ENCODE data around the gene ANO3.

DNA sequence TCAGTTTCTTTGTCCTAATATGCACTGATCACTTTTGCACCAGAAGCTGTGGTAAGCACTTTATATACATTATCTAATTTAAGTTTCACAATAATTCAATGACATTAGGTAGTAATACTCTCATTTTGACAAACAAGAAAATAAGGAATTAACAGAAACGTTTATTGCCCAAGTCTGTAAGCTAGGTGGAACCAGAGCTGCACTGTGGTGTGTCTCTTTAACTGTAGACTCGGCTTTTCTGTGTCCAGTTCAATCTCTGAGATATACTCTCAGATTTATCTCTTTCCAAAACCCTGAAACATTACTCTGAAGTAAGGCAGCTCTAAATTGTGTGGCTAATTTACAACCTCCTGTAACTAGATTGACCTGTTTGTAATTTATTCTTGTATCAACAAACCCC is 139.1 kb downstream of the ANO3 start:
- TF ChIP-seq, protein P1, sequence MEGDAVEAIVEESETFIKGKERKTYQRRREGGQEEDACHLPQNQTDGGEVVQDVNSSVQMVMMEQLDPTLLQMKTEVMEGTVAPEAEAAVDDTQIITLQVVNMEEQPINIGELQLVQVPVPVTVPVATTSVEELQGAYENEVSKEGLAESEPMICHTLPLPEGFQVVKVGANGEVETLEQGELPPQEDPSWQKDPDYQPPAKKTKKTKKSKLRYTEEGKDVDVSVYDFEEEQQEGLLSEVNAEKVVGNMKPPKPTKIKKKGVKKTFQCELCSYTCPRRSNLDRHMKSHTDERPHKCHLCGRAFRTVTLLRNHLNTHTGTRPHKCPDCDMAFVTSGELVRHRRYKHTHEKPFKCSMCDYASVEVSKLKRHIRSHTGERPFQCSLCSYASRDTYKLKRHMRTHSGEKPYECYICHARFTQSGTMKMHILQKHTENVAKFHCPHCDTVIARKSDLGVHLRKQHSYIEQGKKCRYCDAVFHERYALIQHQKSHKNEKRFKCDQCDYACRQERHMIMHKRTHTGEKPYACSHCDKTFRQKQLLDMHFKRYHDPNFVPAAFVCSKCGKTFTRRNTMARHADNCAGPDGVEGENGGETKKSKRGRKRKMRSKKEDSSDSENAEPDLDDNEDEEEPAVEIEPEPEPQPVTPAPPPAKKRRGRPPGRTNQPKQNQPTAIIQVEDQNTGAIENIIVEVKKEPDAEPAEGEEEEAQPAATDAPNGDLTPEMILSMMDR (conservative IDR thresholded peaks at IDR 0.05), result no peak
- TF ChIP-seq EZH2 (IDR thresholded peaks at IDR 0.05; ENCODE audit: low read depth), result no peak

Data from PC-9 (cell line).